Cardiac muscle cell (in vitro differentiated cells and primary cell): ENCODE results near the gene SMIM38. TPM values are rescaled to one million over a fixed set of nuclear protein-coding genes. Genes with fewer than 3 reads are reported as not detected.

Experiments
- DNase-seq, 2 donors: peaks; one replicate each; pipeline versions ENCODE4 v3.0.0 to v3.0.0-alpha.2; 2010 to 2017; ENCODE audit warnings: low read depth in 1 of 2, low spot score in 1 of 2
- H3K27ac ChIP-seq: fragments of 200-600 bp; sonication (generic); 2 replicates; pipeline ENCODE4 v1.5.1; 2016
- H3K27me3 ChIP-seq: fragments of 200-600 bp; sonication (generic); 2 replicates; pipeline ENCODE4 v1.6.0; 2016; ENCODE audit warnings: control low read depth
- H3K36me3 ChIP-seq: fragments of 200-600 bp; sonication (generic); 2 replicates; pipeline ENCODE4 v1.5.1; 2016; ENCODE audit warnings: control low read depth
- H3K4me1 ChIP-seq: fragments of 200-600 bp; sonication (generic); 2 replicates; pipeline ENCODE4 v1.8.1; 2017; ENCODE audit warnings: low read depth, mild to moderate bottlenecking, mixed run types
- H3K4me3 ChIP-seq: fragments of 200-600 bp; sonication (generic); 2 replicates; pipeline ENCODE4 v1.5.1; 2016; ENCODE audit warnings: mild to moderate bottlenecking
- H3K9me3 ChIP-seq: fragments of 200-600 bp; sonication (generic); 2 replicates; pipeline ENCODE4 v1.5.1; 2017; ENCODE audit warnings: low read depth, mild to moderate bottlenecking, control low read depth
- polyA plus RNA-seq: library from polyadenylated mRNA; unstranded; fragments of >200 nt; fragmentation: Nextera tagmentation; extraction: Ambion mirVana; gene quantifications from 2 replicates; pipeline ENCODE4 v1.2.1, GENCODE V29; 2016
- total RNA-seq: library from RNA; depleted of rRNA; stranded (reverse); fragments of >200 nt; gene quantifications from 2 replicates; pipeline ENCODE4 v1.2.3, GENCODE V29; 2016
- TF ChIP-seq, protein P1 (sequence below): IDR thresholded peaks from 2 replicates; pipeline ENCODE4 v1.5.1; 2012; ENCODE audit warnings: low read depth, mild to moderate bottlenecking, low read length

The SMIM38 gene
- total and polyA plus RNA-seq, 2 experiments from 2014 or later = 0.62 to 5.5 TPM

- H3K36me3 ChIP-seq = no peaks in the 10 kb centered on the region
- H3K27ac ChIP-seq = no peak overlapping the region
- no peaks in the 10 kb centered on the region for H3K27me3 ChIP-seq
- no peaks in the 10 kb centered on the region for H3K4me1 ChIP-seq
- no peaks in the 10 kb centered on the region for H3K9me3 ChIP-seq
- DNase-seq = no peak
- no peak overlapping the region for H3K4me3 ChIP-seq
- TF ChIP-seq, protein P1, sequence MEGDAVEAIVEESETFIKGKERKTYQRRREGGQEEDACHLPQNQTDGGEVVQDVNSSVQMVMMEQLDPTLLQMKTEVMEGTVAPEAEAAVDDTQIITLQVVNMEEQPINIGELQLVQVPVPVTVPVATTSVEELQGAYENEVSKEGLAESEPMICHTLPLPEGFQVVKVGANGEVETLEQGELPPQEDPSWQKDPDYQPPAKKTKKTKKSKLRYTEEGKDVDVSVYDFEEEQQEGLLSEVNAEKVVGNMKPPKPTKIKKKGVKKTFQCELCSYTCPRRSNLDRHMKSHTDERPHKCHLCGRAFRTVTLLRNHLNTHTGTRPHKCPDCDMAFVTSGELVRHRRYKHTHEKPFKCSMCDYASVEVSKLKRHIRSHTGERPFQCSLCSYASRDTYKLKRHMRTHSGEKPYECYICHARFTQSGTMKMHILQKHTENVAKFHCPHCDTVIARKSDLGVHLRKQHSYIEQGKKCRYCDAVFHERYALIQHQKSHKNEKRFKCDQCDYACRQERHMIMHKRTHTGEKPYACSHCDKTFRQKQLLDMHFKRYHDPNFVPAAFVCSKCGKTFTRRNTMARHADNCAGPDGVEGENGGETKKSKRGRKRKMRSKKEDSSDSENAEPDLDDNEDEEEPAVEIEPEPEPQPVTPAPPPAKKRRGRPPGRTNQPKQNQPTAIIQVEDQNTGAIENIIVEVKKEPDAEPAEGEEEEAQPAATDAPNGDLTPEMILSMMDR = no peak
These were observed 48.7 kb downstream of the SMIM38 start for GRCh38 chr11:69204246-69204940.

- Histone ChIP-seq H3K27me3 (no peaks in the 10 kb centered on the region), H3K36me3 (no peaks in the 10 kb centered on the region), H3K4me1 (no peaks in the 10 kb centered on the region), H3K9me3 (no peaks in the 10 kb centered on the region), H3K27ac (no peak overlapping the region), H3K4me3 (no peak overlapping the region)
- DNase-seq = no peak
- TF ChIP-seq, protein P1 = no peak
These were observed 49.4 kb downstream of the SMIM38 start for GRCh38 chr11:69204941-69205742.

Other genes starting within 250 kb of the SMIM38 start
- gene MRGPRD, start 174.9 kb upstream of the SMIM38 start, total RNA-seq = not detected in 2 replicates
- gene MRGPRD, start 174.9 kb upstream of the SMIM38 start, polyA plus RNA-seq = not detected in 2 replicates
- gene MRGPRF, start 142.7 kb upstream of the SMIM38 start, total RNA-seq = 11.2 and 13.8 TPM in 2 replicates
- 9.3 and 9.7 TPM in 2 replicates for gene MRGPRF, start 142.7 kb upstream of the SMIM38 start, polyA plus RNA-seq
- gene TPCN2, start 107.0 kb upstream of the SMIM38 start, total RNA-seq = 25.5 and 39.4 TPM in 2 replicates
- 42.2 and 50.1 TPM in 2 replicates for gene TPCN2, start 107.0 kb upstream of the SMIM38 start, polyA plus RNA-seq
- gene MYEOV, start 138.2 kb downstream of the SMIM38 start, total RNA-seq = 0.51 TPM in 1 of 2 replicates, not detected in the other
- not detected in 2 replicates for gene MYEOV, start 138.2 kb downstream of the SMIM38 start, polyA plus RNA-seq